ENCODE data around the gene NFE2L2. TPM values are rescaled to one million over a fixed set of nuclear protein-coding genes. Genes with fewer than 3 reads are reported as not detected.
A peak's percentile ranks its signal among the peaks of the same experiment; 100 is the strongest.
"Not testable (repeated sequence)": the region's sequence is repeated elsewhere in the genome, so short reads cannot be mapped to it uniquely, and the experiment has no call there.

The NFE2L2 gene
- total and polyA plus RNA-seq, 2 donors: 46.6 to 91.7 TPM

DNA sequence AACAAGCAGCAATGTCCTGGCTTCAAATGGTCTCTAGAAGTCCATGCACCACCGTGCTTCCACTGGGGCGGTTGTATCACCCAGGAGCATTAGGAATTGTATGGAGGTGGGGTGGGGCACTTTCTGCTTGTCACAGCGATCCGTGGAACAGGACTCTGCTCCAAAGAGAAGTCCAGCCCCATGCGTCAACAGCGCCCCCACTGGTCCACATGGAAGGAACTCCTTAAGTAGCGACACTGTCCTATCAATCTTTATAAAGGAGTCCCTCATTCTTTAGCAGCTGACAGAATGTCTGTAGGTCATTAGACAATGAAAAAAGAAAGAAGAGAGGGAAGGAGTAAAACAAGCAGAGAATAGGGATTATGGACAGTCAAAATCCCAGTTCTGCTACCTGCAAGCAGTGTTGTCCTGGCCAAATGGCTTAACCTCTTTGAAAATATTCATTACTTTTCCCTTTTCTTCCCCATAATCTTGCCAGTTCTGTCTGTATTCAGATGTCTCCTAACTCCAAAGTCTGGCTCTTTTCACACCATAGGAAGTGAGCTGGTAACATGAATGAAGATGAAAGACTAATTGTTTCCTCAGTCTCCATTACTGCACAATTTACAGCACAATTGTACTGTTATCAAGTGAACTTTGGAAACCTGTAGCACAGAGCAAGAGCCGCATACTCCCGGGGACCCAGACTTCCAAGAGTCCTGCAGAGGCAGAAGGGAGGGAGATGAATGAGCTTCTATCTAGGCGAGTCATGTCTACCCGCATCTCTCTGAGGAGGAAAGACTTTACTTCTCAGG, 9.9 kb downstream of the NFE2L2 start:
- Histone ChIP-seq H3K27me3 (ENCODE audit: control insufficient read depth in 2 of 2, insufficient read depth in 1 of 2, low read length in 1 of 2) (no peaks in the 10 kb centered on the region), H3K4me3 (ENCODE audit: low read length in 2 of 2) (no peak overlapping the region), H3K36me3 (ENCODE audit: control insufficient read depth in 2 of 2, insufficient read depth in 2 of 2, low read length in 1 of 2) (peaks cover 0 to 17% of the 10 kb centered on the region in 2 donors), H3K27ac (ENCODE audit: low read depth in 1 of 2, low read length in 1 of 2) (no peak overlapping the region), H3K4me1 (ENCODE audit: control insufficient read depth in 2 of 2, insufficient read depth in 2 of 2, low read length in 2 of 2) (peaks cover 19 to 27% of the 10 kb centered on the region in 2 donors), H3K9me3 (ENCODE audit: control insufficient read depth in 2 of 2, insufficient read depth in 1 of 2, low read length in 1 of 2) (no peaks in the 10 kb centered on the region)
- WGBS: 95% methylated on average over 11 of the region's 11 CpGs
- DNase-seq (ENCODE audit: low read depth in 6 of 9, low spot score in 9 of 9): no peak

DNA sequence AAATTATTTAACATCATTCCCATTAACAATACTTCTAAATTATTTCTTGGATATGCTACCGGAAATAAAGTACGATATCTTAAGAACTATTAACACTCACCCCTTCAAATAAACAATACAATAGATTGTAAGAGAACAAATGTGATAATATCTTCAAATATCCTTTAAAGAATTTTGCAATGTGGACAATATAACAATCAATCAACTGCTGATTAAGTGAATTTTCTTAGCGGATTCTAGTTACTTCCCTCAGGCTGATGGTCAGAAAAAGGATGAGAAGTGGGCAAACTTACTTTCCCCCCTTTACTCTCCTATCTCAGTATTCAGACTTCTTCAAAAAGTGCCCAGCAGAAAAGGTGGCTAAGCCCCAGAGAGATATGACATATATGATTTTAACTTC, 10.8 kb downstream of the NFE2L2 start:
- Histone ChIP-seq H3K36me3 (ENCODE audit: control insufficient read depth in 2 of 2, insufficient read depth in 2 of 2, low read length in 1 of 2) (peaks cover 0 to 20% of the 10 kb centered on the region in 2 donors), H3K9me3 (ENCODE audit: control insufficient read depth in 2 of 2, insufficient read depth in 1 of 2, low read length in 1 of 2) (no peaks in the 10 kb centered on the region), H3K27ac (ENCODE audit: low read depth in 1 of 2, low read length in 1 of 2) (no peak overlapping the region), H3K4me3 (ENCODE audit: low read length in 2 of 2) (no peak overlapping the region), H3K4me1 (ENCODE audit: control insufficient read depth in 2 of 2, insufficient read depth in 2 of 2, low read length in 2 of 2) (peaks cover 19 to 27% of the 10 kb centered on the region in 2 donors), H3K27me3 (ENCODE audit: control insufficient read depth in 2 of 2, insufficient read depth in 1 of 2, low read length in 1 of 2) (no peaks in the 10 kb centered on the region)
- no peak for DNase-seq (ENCODE audit: low read depth in 6 of 9, low spot score in 9 of 9)
- WGBS: 97% methylated on average over 3 of the region's 3 CpGs

DNA sequence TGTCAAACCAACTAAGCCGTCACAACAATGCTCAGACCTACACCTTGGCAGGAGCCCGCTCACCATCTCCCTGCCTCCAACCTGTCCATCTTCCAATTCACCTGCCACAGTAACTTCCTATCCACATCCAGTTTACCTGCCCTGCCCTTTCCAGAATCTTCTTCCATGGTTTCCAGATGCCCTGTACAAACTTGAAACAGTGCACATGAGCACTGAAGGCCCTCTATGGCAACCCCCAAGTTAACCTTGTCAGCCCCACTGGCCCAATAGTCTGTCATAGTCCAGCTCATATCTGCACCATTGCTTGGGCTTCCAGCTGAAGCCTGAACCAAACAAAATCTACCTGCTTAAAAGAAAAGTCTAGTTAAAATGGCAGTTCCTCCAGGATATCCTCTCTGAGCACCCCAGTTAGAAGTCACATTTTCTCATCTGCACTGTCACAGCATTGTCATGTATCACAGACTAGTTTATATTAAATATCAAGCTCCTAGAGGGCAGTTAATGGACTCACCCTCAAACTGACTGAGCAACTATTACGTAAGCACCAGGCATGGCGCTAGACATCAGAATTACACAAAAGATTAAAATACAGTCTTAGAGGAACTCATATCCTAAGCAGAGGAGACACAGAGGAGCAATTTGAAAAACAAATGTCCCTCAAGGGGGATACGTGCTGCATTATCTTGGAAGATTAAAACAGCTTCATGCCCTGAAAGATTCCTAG, 11.6 kb downstream of the NFE2L2 start:
- Histone ChIP-seq H3K27me3 (ENCODE audit: control insufficient read depth in 2 of 2, insufficient read depth in 1 of 2, low read length in 1 of 2) (no peaks in the 10 kb centered on the region), H3K27ac (ENCODE audit: low read depth in 1 of 2, low read length in 1 of 2) (peak overlapping the region in 1 of 2 donors; percentile 39), H3K9me3 (ENCODE audit: control insufficient read depth in 2 of 2, insufficient read depth in 1 of 2, low read length in 1 of 2) (no peaks in the 10 kb centered on the region), H3K4me3 (ENCODE audit: low read length in 2 of 2) (no peak overlapping the region), H3K4me1 (ENCODE audit: control insufficient read depth in 2 of 2, insufficient read depth in 2 of 2, low read length in 2 of 2) (peaks cover 19 to 27% of the 10 kb centered on the region in 2 donors), H3K36me3 (ENCODE audit: control insufficient read depth in 2 of 2, insufficient read depth in 2 of 2, low read length in 1 of 2) (peaks cover 0 to 27% of the 10 kb centered on the region in 2 donors)
- no peak for DNase-seq (ENCODE audit: low read depth in 6 of 9, low spot score in 9 of 9)
- WGBS: 98% methylated on average over 5 of the region's 5 CpGs

DNA sequence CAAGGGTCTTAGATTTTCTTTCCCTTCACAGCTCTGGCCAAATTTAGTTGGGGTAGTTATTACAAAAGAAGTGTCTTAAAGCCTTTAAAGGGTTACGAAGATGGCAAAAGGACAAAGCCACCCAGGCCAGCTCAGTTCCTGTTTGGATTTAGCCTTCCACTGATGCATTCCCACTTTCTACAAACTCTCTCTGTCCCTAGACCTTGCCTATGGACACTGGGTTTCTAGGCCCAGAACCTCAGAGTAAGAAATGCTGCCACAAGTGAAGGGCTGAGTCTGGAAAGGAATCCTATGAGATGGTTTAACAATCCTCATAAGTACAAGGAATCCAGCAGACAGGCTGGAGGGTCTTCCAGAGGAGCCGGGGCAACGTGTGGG, 13.4 kb downstream of the NFE2L2 start:
- Histone ChIP-seq H3K9me3 (ENCODE audit: control insufficient read depth in 2 of 2, insufficient read depth in 1 of 2, low read length in 1 of 2) (no peaks in the 10 kb centered on the region), H3K36me3 (ENCODE audit: control insufficient read depth in 2 of 2, insufficient read depth in 2 of 2, low read length in 1 of 2) (peaks cover 0 to 27% of the 10 kb centered on the region in 2 donors), H3K27me3 (ENCODE audit: control insufficient read depth in 2 of 2, insufficient read depth in 1 of 2, low read length in 1 of 2) (no peaks in the 10 kb centered on the region), H3K27ac (ENCODE audit: low read depth in 1 of 2, low read length in 1 of 2) (peak overlapping the region in 1 of 2 donors; percentile 3), H3K4me3 (ENCODE audit: low read length in 2 of 2) (no peak overlapping the region), H3K4me1 (ENCODE audit: control insufficient read depth in 2 of 2, insufficient read depth in 2 of 2, low read length in 2 of 2) (peaks cover 9 to 13% of the 10 kb centered on the region in 2 donors)
- WGBS: 99% methylated on average over 3 of the region's 3 CpGs
- DNase-seq (ENCODE audit: low read depth in 6 of 9, low spot score in 9 of 9): no peak

DNA sequence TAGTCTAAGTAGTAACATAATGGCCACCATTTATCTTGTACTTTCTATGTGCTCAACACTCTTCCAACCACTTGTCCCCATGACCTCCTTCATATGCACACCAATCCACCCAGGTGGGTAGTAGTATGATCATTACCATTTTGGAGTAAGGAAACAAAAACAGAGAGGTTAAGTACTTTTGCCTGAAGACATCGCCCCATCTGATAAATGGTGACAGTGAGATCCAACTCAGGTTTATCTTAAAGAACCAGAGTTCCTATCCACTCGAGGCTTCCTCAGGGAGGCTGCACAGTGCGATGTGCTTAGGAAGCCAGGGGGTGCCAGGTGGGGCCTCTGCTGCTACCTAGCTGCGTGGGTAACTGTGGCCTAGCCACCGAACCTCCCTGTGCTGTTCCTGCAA, 14.1 kb downstream of the NFE2L2 start:
- 97% methylated on average over 5 of the region's 5 CpGs for WGBS
- H3K36me3 ChIP-seq (ENCODE audit: control insufficient read depth in 2 of 2, insufficient read depth in 2 of 2, low read length in 1 of 2): peaks cover 0 to 27% of the 10 kb centered on the region in 2 donors
- DNase-seq (ENCODE audit: low read depth in 6 of 9, low spot score in 9 of 9): no peak
- no peak overlapping the region for H3K4me3 ChIP-seq (ENCODE audit: low read length in 2 of 2)
- H3K4me1 ChIP-seq (ENCODE audit: control insufficient read depth in 2 of 2, insufficient read depth in 2 of 2, low read length in 2 of 2): peaks cover 9 to 10% of the 10 kb centered on the region in 2 donors
- no peaks in the 10 kb centered on the region for H3K9me3 ChIP-seq (ENCODE audit: control insufficient read depth in 2 of 2, insufficient read depth in 1 of 2, low read length in 1 of 2)
- H3K27me3 ChIP-seq (ENCODE audit: control insufficient read depth in 2 of 2, insufficient read depth in 1 of 2, low read length in 1 of 2): no peaks in the 10 kb centered on the region
- peak overlapping the region in 1 of 2 donors; percentile 21 for H3K27ac ChIP-seq (ENCODE audit: low read depth in 1 of 2, low read length in 1 of 2)

DNA sequence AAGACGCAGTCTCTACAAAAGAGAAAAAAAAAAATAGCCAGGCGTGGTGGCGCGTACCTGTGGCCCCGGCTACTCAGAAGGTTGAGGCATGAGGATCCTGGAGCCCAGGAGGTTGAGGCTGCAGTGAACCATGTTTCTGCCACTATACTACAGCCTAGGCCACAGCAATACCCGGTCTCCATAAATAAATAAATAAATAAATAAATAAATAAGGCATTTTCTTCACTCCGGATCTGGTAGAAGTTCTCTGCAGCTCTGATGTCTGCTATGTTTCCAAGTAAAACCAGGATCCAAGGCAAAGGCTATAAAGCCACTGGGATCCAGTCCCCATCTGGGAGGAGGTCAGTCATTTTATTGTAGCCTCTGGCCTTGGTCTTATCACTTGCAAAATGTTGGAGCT, 15.5 kb downstream of the NFE2L2 start:
- peaks cover 3 to 6% of the 10 kb centered on the region in 2 donors for H3K4me1 ChIP-seq (ENCODE audit: control insufficient read depth in 2 of 2, insufficient read depth in 2 of 2, low read length in 2 of 2)
- no peaks in the 10 kb centered on the region for H3K9me3 ChIP-seq (ENCODE audit: control insufficient read depth in 2 of 2, insufficient read depth in 1 of 2, low read length in 1 of 2)
- WGBS: 97% methylated on average over 7 of the region's 7 CpGs
- H3K36me3 ChIP-seq (ENCODE audit: control insufficient read depth in 2 of 2, insufficient read depth in 2 of 2, low read length in 1 of 2): peaks cover 0 to 22% of the 10 kb centered on the region in 2 donors
- no peak overlapping the region for H3K27ac ChIP-seq (ENCODE audit: low read depth in 1 of 2, low read length in 1 of 2)
- no peaks in the 10 kb centered on the region for H3K27me3 ChIP-seq (ENCODE audit: control insufficient read depth in 2 of 2, insufficient read depth in 1 of 2, low read length in 1 of 2)
- H3K4me3 ChIP-seq (ENCODE audit: low read length in 2 of 2): no peak overlapping the region
- no peak for DNase-seq (ENCODE audit: low read depth in 6 of 9, low spot score in 9 of 9)

DNA sequence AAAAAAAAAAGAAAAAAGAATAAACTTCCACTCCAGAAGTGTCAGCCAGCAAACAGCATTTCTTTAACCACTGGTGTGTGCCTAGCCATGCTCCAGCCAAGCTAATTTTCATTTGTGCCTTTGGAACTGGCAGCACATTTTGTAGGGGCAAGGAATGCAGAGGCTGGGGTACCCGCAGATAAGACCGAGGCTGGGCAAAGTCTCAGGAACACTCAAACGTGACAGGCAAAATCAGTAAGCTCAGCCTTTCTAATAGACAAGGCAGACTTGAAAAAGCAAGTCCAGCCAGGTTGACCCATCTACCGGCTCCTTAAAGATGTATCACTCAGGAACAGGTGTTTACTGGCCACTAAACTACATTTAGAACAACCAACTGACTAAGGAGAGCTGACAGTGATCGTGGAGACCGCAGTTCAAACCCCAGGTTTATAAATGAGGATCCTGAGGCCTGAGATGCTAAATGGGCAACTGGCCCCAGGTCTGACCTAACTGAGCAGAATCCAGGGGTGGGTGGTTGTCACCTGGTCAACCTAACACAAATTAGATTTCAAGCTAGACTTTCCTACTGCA, 16.7 kb downstream of the NFE2L2 start:
- DNase-seq (ENCODE audit: low read depth in 6 of 9, low spot score in 9 of 9): no peak
- 97% methylated on average over 6 of the region's 6 CpGs for WGBS
- Histone ChIP-seq H3K27ac (ENCODE audit: low read depth in 1 of 2, low read length in 1 of 2) (no peak overlapping the region), H3K4me3 (ENCODE audit: low read length in 2 of 2) (no peak overlapping the region), H3K27me3 (ENCODE audit: control insufficient read depth in 2 of 2, insufficient read depth in 1 of 2, low read length in 1 of 2) (no peaks in the 10 kb centered on the region), H3K36me3 (ENCODE audit: control insufficient read depth in 2 of 2, insufficient read depth in 2 of 2, low read length in 1 of 2) (peaks cover 0 to 21% of the 10 kb centered on the region in 2 donors), H3K4me1 (ENCODE audit: control insufficient read depth in 2 of 2, insufficient read depth in 2 of 2, low read length in 2 of 2) (peaks cover 11 to 13% of the 10 kb centered on the region in 2 donors), H3K9me3 (ENCODE audit: control insufficient read depth in 2 of 2, insufficient read depth in 1 of 2, low read length in 1 of 2) (no peaks in the 10 kb centered on the region)

DNA sequence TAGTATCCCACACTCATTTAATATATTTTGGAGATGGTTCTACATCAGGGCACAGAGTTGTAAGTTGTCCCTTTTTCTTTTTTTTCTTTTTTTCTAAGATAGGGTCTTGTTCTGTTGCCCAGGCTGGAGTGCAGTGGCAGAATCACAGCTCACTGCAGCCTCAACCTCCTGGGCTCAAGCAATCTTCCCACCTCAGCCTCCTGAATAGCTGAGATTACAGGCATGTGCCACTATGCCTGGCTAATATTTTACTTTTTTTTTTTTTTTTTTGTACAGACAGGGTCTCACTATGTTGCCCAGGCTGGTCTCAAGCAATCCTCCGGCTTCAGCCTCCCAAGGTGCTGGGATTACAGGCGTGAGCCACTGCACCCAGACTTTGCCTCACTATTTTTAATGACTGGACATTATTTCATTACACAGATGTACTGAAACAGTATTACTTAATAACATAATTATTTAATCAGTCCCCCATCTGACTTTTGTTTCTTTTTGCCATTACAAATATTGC, 17.9 kb downstream of the NFE2L2 start:
- H3K4me3 ChIP-seq (ENCODE audit: low read length in 2 of 2); H3K27me3 ChIP-seq (ENCODE audit: control insufficient read depth in 2 of 2, insufficient read depth in 1 of 2, low read length in 1 of 2); DNase-seq (ENCODE audit: low read depth in 6 of 9, low spot score in 9 of 9); H3K27ac ChIP-seq (ENCODE audit: low read depth in 1 of 2, low read length in 1 of 2); H3K9me3 ChIP-seq (ENCODE audit: control insufficient read depth in 2 of 2, insufficient read depth in 1 of 2, low read length in 1 of 2): not testable (repeated sequence)
- peaks cover 0 to 21% of the 10 kb centered on the region in 2 donors for H3K36me3 ChIP-seq (ENCODE audit: control insufficient read depth in 2 of 2, insufficient read depth in 2 of 2, low read length in 1 of 2)
- 99% methylated on average over 2 of the region's 2 CpGs for WGBS
- peaks cover 11% of the 10 kb centered on the region in 2 donors for H3K4me1 ChIP-seq (ENCODE audit: control insufficient read depth in 2 of 2, insufficient read depth in 2 of 2, low read length in 2 of 2)

DNA sequence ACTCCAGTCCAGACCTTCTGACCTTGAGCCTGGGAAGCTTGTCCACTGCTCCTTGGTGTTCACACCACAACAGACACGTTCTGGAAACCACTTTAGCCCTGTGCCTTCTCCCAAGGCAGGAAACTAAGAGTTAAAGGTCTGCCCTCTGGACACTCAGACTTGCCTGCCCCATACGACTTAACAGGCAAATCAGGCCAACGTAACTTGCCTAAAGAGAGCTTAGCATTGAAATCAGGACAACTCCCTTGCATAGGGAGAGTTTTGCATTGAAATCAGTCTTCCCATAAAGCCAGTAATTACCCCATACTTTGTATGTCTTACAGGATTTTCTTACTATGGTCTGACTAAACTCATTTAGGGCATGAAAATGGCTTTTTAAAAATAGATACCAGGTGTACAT, 18.5 kb downstream of the NFE2L2 start:
- H3K9me3 ChIP-seq (ENCODE audit: control insufficient read depth in 2 of 2, insufficient read depth in 1 of 2, low read length in 1 of 2): no peaks in the 10 kb centered on the region
- DNase-seq (ENCODE audit: low read depth in 6 of 9, low spot score in 9 of 9): no peak
- H3K4me3 ChIP-seq (ENCODE audit: low read length in 2 of 2): no peak overlapping the region
- WGBS: 90% methylated on average over 3 of the region's 3 CpGs
- H3K27ac ChIP-seq (ENCODE audit: low read depth in 1 of 2, low read length in 1 of 2): no peak overlapping the region
- no peaks in the 10 kb centered on the region for H3K27me3 ChIP-seq (ENCODE audit: control insufficient read depth in 2 of 2, insufficient read depth in 1 of 2, low read length in 1 of 2)
- H3K4me1 ChIP-seq (ENCODE audit: control insufficient read depth in 2 of 2, insufficient read depth in 2 of 2, low read length in 2 of 2): peaks cover 14% of the 10 kb centered on the region in 2 donors
- peaks cover 0 to 16% of the 10 kb centered on the region in 2 donors for H3K36me3 ChIP-seq (ENCODE audit: control insufficient read depth in 2 of 2, insufficient read depth in 2 of 2, low read length in 1 of 2)
